GM18517 (cell line): ENCODE results near the gene PGK1.
"Not testable (repeated sequence)": the region's sequence is repeated elsewhere in the genome, so short reads cannot be mapped to it uniquely, and the experiment has no call there.

Experiments used
- ATAC-seq: cut with Tn5 transposase; IDR thresholded peaks from one replicate; pipeline ENCODE4 v1.9.1; 2021; ENCODE audit warnings: mild to moderate bottlenecking, moderate library complexity; ENCODE audit not compliant: unreplicated experiment

Gene PGK1

DNA sequence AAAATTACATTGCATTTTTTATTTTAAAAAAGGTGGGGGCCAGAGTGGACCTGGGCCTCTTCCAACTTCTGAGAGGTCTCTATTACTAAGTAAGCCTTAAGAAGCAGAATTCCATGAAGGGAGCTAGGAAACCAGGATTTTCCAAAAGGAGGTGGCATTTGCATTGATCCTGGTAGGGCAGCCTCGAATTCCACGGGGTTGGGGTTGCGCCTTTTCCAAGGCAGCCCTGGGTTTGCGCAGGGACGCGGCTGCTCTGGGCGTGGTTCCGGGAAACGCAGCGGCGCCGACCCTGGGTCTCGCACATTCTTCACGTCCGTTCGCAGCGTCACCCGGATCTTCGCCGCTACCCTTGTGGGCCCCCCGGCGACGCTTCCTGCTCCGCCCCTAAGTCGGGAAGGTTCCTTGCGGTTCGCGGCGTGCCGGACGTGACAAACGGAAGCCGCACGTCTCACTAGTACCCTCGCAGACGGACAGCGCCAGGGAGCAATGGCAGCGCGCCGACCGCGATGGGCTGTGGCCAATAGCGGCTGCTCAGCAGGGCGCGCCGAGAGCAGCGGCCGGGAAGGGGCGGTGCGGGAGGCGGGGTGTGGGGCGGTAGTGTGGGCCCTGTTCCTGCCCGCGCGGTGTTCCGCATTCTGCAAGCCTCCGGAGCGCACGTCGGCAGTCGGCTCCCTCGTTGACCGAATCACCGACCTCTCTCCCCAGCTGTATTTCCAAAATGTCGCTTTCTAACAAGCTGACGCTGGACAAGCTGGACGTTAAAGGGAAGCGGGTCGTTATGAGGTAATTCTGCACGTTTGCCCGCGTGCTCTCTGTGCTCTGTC, at the start of gene PGK1:
Gene PGK1 (plus strand): TSS at position 626 of the 824 bp plus-strand sequence. CDS start 93 bp downstream, at position 719.
- peak; percentile 89 for ATAC-seq

DNA sequence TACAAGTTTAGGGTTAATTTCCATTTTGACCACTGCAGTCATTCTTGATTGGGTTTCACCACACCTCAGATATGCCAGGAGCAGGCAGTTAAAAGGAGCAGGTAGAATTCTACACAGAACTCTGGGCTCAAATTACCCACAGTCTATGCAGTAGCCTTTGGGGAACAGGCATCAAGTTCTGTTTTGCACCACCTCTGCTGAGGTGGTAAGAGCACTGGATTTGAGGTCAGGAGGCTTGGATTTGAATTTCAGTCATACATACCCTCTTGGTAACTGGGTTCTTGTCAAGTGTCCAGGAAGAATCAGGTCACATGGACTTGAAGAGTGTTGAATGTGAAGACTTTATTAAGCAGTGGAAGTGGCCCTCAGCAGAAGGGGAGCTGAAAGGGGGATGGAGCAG, 40.4 kb upstream of the PGK1 start:
- ATAC-seq = no peak

DNA sequence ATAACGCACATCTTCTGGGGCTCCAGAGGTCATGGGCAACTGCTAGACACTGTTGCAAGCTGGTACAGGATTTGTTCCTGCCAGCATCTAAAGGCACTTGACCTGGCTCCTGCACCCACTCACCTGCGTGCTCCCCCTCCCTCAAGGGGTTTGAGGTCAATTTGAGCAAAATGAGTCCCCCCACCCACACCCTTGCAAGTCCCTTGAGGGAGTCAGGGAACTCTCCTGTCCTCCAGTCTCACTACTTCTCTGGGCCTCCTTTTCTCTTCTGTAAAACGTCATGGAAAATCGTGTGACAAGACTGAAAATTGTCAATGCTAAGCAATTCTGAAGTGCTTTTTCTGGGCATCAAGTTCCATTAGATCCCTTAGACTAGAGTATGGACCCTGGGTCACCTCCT, 39.9 kb upstream of the PGK1 start:
- ATAC-seq = no peak

DNA sequence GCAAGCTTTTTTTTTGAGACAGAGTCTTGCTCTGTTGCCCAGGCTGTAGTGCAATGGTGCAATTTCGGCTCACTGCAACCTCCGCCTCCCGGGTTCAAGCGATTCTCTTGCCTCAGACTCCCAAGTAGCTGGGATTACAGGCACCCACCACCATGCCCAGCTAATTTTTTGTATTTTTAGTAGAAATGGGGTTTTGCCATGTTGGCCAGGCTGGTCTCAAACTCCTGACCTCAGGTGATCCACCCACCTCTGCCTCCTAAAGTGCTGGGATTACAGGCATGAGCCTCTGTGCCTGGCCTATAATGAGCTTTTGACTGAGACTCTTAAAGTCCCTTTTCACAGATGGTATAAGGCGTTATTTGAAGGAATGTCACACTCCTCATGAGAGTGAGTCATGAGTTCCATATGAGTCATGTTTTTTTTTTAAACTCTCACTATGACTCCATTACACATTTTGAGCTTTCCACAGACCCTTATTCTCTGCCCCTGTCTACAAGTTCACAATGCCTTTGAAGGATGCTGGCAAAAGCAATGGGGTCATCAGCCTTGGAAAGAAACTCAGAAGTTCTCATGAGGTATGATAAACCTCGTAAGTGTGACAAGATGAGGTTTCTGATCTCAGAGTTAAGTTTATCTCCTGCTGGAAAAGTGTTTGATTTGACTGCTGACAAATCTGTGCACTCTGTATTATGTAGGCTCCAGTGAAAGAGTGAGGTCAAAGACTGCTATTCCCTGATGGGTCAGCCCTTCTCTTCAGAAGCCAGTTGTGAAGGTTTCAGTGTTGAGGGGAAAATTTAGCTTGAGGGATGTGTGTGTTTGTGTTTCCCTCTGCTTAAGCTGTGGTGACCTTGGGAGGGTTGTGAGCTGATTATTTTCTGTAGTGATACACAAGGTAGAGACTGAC, 39.1 kb upstream of the PGK1 start:
- peak; percentile 91 for ATAC-seq

DNA sequence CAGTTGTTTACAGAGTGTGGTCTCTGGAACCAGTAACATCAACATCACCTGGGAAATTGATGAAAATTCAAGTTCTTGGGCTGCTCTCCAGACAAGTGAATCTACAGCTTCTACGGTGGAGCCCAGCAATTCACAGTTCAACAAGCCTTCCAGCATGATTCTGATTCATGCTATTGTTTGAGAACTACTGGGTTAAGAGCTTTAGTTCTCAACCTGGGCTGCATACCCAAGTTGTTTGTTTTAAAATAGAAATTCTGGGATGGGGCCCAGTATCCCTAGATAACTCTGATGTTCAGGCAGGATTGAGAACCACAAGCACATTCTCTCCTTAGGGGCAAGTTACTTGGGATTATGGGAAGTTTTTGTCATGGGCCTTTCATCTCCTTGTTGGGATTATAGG, 37.9 kb upstream of the PGK1 start:
- no peak for ATAC-seq

DNA sequence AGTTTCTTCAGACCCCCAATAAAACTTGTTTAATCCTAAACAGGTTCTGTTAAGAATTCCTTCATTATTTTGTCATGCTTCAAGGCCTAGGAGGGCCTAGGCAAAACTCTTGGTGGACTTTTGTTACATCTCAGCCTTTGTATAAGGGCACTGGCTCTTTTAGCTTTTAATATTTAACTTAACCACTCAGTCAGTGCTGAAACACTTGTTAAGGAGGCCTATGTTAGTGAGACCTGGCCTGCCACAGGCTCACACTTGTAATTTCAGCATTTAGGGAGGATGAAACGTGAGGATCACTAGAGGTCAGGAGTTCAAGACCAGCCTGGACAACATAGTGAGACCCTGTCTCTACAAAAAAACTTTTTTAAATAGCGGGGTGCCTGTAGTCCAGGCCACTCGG, 32.7 kb upstream of the PGK1 start:
- ATAC-seq = no peak

DNA sequence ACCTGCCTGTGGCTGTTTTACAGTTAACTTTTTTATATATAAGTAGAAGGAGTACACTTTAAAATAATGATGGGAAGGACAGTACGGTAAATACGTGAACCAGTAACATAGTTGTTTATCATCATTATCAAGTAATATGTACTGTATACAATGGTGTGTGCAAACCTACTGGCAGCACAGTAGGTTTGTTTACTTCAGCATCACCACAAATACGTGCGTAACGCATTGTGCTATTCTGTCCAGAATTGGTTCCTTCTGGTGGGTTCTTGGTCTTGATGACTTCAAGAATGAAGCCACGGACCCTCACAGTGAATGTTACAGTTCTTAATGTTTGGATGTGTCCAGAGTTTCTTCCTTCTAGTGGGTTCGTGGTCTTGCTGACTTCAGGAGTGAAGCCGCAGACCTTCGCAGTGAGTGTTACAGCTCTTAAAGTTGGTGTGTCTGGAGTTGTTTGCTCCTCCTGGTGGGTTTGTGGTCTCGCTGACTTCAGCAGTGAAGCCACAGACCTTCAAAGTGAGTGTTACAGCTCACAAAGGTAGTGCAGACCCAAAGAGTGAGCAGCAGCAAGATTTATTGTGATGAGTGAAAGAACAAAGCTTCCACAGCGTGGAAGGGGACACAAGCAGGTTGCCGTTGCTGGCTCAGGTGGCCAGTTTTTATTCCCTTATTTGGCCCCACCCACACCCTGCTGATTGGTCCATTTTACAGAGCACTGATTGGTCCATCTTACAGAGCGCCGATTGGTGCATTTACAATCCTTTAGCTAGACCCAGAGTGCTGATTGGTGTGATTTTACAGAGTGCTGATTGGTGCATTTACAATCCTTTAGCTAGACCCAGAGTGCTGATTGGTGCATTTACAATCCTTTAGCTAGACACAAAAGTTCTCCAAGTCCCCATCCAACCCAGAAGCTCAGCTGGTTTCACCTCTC, 30.6 kb upstream of the PGK1 start:
- not testable (repeated sequence) for ATAC-seq

DNA sequence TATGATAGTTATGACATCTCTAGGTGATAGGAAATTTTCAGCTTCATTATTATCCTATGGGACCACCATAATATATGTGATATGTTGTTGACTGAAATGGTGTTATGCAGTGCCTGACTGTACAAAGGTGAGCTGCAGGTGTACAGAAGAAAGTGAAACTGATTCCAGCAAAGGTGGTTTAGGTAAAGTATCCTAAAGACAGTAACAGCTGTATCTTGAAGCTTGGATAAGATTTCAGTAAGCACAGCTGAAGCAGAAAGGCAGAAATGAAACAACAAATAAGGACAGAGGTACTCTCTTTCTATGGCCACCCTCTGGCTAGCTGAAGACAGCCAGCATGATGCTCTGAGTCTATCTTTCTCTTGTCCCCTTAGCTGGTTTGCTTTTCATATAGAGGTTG, 30.0 kb upstream of the PGK1 start:
- no peak for ATAC-seq

DNA sequence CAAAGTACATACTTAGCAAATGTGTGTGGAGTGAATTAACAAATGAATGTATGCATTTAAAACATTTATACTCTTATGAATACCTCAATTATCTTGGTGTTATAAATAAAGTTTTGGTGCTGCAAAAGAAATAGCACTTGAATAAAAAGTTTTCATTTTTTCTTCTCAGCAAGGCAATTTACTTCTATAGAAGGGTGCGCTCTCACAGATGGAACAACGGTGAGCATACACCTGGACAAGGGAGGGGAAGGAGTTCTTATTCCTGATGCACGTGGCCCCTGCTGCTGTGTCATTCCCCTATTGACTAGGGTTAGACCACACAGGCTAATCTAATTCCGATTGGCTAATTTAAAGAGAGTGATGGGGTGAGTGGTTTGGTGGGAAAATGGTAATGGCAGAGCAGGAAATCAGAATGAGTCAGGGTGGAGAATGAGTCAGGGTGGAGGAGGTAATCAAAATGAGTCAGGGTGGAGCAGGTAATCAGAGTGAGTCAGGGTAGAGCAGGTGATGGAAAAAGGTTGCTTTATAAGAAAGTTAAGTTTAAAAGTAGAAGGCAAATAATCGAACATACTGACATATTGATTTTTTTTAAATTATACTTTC, 28.2 kb upstream of the PGK1 start:
- ATAC-seq = no peak

DNA sequence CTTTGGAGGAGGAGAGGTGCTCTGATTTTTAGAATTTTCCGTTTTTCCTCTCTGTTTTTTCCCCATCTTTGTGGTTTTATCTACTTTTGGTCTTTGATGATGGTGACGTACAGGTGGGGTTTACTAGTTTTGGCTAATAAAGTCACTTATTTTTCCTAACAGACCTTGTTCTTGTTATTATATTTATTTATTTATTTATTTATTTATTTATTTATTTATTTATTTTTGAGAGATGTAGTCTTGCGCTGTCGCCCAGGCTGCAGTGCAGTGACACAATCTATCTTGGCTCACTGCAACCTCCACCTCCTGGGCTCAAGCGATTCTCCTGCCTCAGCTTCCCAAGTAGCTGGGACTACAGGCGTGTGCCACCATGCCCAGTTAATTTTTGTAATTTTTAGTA, 22.6 kb upstream of the PGK1 start:
- not testable (repeated sequence) for ATAC-seq

DNA sequence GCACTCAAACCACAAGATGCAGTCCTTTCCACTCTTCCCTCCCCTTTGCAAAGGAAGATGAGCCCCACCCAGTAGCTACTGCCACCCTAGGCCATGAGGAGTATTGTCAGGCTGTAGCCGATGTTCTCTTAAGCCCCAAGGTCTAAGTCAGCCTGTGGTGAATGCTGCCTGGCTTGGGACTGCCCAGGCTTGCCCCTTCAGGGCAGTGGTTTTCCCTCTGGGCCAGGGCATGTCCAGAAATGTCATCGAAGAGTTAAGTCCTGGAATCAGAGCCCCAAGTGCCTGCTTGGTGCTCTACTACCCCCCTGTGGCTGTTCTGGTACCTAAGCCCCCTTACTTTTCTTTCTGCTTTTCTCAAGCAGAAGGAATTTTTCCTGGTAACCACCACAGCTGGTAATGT, 11.8 kb upstream of the PGK1 start:
- ATAC-seq = peak; percentile 86

DNA sequence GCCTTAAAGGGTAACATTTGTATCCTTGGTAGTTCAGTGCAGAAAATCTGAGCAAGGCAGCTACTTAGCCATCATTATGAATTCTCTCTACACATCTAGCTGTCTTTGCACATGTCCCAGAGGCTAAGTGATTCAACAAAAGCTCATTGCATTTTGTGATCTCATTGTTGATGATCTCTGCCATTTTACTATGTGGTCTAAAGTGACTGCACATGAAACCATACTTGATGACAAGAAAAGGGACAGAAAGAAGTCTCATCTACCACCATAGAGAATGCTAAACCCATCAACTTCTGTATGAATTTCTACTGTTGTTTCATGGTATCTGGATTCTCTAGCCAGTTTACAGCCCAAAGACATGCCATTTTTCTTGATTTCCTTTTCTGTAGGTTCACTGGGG, 5.9 kb upstream of the PGK1 start:
- no peak for ATAC-seq

DNA sequence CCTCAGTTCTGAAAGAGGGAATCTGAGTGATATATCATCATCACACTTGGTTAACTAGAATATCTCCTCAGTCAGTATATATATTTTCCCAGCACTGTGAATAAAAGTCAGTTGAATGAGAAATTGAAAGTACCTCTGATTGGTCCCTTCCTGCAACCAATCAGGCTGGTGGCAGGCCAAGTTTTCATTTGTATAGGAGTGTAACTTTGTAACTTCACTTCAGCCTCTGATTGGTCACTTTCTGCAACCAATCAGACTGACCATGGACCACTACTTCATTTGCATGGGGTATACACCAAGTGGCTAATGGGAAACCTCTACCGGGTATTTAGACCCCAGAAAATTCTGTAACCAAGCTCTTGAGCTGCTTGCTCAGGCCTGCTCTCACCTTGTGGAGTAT, 2.0 kb upstream of the PGK1 start:
- ATAC-seq = no peak

DNA sequence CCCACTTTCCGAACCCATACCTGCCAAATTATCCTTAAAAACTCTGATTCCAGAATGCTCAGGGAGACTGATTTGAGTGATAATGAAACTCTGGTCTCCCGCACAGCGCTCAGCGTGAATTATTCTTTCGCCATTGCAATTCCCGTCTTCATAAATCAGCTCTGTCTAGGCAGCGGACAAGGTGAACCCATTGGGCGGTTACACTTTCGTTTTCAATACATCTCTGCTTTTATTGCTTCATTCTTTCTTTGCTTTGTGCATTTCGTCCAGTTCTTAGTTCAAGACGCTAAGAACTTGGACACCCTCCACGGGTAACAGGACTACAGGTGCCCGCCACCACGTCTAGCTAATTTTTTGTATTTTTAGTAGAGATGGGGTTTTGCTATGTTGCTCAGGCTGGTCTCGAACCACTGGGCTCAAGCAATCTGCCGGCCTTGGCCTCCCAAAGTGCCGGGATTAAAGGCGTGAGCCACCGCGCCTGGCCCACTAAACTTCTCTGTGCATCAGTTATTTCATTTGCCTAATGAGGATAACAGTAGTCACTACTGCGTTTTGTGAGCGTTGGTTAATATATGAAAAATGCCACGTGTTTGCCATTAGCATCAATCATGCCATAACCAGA, 936 bp upstream of the PGK1 start:
- ATAC-seq = no peak

DNA sequence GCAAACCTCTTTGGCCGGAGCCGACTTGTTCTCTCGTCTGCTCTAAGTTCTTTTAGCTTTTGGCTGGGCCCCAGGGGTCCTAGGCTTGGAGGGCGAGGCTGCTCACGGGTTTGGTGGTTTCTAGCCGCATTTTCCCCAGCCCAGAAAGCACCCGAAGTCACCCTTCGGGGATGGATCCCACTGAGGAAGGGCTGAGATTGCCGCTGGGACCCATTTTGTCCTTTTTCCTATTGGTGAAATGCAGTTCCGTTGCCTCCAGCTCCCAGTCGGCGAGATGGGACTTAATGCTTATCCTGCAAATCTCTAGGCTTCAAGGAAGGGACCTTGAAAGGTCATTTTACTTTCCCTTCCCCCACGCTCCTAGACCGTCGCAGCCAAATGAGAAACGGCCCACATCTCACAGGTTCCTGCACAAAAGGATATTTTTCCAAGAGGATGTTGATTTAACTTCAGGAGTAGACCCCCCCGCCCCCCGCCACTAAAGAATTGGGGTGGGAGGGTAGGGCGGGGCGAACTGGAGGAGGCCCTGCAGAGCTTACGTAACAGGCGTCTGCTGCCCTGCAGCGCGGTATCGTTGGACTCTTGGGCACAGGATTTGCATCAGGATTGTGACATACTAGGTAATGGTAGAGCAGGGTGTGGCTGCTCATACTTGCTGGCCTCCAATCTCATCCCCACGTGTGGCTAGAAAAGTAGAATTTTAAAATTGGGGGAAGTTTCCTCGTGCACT, 564 bp downstream of the PGK1 start:
- ATAC-seq = peak; percentile 31

DNA sequence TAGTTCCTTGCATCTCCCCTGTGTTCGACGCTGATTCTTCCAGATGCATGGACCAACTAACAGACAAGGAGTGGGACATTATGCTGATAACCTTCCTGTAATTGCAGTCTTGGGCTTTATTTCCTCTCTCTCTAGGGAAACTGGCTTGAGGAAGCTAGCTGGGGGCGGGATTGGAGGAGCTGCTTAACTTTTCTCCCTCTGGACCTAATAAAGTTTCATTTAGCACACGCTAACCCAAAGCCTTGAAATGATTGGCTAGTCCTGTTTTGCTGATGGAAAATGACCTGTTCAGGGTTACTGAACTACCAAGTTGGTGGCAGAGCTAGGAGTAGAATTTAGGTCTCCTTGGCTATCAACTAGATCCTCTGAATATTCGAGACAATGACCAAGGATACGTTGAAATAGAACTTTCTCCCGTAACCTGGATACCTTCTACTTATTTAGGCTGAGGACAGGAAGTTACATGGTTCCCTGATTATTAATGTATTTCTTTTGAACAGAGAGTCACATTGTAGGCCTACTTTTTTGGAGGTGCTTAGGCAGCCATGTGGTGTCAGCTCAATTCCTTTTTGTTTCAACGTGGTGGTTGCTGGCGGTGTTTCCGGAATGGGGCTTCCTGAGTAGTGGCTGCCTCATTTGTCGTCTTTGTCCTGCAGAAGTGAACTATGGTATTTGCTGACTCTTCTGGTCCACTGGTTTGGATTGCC, 2.0 kb downstream of the PGK1 start:
- no peak for ATAC-seq

DNA sequence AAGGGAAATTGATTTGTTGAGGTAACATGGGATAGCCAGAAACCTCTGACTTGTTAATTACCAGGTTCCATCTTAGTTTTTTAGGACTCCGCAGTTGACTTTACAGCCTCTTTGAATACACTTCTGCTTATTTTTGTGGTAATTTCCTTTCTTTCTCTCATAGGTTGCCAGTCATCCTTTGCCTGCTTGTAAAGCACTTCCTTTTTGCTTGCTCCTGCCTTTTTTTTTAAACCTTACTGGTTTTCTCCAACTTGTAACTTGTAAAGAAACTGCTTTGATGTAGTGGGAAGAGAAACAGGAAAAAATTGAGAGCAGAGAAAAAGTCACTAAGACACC, 2.6 kb downstream of the PGK1 start:
- no peak for ATAC-seq

DNA sequence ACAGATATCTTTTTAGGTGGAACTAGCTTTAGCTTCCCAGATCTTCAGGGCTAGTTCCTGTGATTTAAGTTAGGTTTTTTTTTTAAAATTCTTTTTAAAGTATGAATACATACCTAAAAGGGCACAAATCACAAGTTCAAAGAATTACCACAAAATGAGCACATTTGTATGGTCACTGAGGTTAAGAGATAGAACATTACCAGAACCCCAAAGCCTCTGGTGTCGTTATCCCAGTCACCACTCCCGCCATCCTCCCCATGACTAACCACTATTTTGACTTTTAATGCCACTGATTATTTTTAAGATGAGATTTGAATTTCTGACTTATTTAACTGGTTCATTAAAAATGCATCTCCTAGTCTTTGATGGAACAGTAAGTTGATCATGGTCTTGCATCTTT, 5.4 kb downstream of the PGK1 start:
- no peak for ATAC-seq
